Erythroblast (primary cell): ENCODE measurements around the gene SNRPD2.

Source experiments
- DNase-seq, 2 experiments: peaks; one replicate each; lab custom pipeline; 2025; lab: John Stamatoyannopoulos, UW
- GATA1 ChIP-seq: IDR thresholded peaks from 2 replicates; pipeline ENCODE4 v1.6.1; 2011; ENCODE audit warnings: low read depth, mild to moderate bottlenecking, control low read depth, low read length, moderate library complexity
- POLR2A ChIP-seq: IDR thresholded peaks from 2 replicates; pipeline ENCODE4 v1.6.1; 2011; ENCODE audit warnings: mild to moderate bottlenecking, low read length

The SNRPD2 gene

GRCh38 chr19:45681391-45682015 lies 10.2 kb downstream of the SNRPD2 start:
- peak; percentile 83 to 89 for DNase-seq
- TF ChIP-seq POLR2A, result no peak
- TF ChIP-seq GATA1, result no peak

- no peak for TF ChIP-seq POLR2A
- no peak for TF ChIP-seq GATA1
Observed at GRCh38 chr19:45677351-45678230, 14.2 kb downstream of the SNRPD2 start.

GRCh38 chr19:45676851-45677263 lies 14.9 kb downstream of the SNRPD2 start:
- no peak for TF ChIP-seq POLR2A
- TF ChIP-seq GATA1, result no peak
- no peak for DNase-seq

More at GRCh38 chr19:45677351-45678230, 14.2 kb downstream of the SNRPD2 start:
- peak; percentile 89 to 91 for DNase-seq

GRCh38 chr19:45674946-45675345 lies 16.8 kb downstream of the SNRPD2 start:
- TF ChIP-seq POLR2A (no peak), GATA1 (no peak)

GRCh38 chr19:45670670-45671453 lies 20.9 kb downstream of the SNRPD2 start:
- TF ChIP-seq POLR2A, result no peak
- peak; percentile 88 to 91 for DNase-seq

More at GRCh38 chr19:45674946-45675345, 16.8 kb downstream of the SNRPD2 start:
- DNase-seq, result no peak

- DNase-seq, result no peak
- TF ChIP-seq POLR2A (no peak), GATA1 (no peak)
Observed at GRCh38 chr19:45668342-45668871, 23.3 kb downstream of the SNRPD2 start.

GRCh38 chr19:45667620-45668341 lies 24.0 kb downstream of the SNRPD2 start, which contains the start of gene GIPR:
Gene GIPR, plus strand, starts transcription at chr19:45668221. Its CDS starts 1,300 bp downstream, at chr19:45669521.
- DNase-seq, result peak; percentile 44 to 51

GRCh38 chr19:45664575-45664974 lies 27.2 kb downstream of the SNRPD2 start:
- TF ChIP-seq POLR2A (no peak), GATA1 (no peak)
- DNase-seq, result no peak

More at GRCh38 chr19:45667620-45668341, 24.0 kb downstream of the SNRPD2 start, which contains the start of gene GIPR:
- no peak for TF ChIP-seq POLR2A
- no peak for TF ChIP-seq GATA1

GRCh38 chr19:45663800-45664199 lies 28.0 kb downstream of the SNRPD2 start:
- no peak for DNase-seq
- TF ChIP-seq GATA1 (no peak), POLR2A (no peak)

- DNase-seq, result no peak
Observed at GRCh38 chr19:45660636-45661035, 31.1 kb downstream of the SNRPD2 start.

GRCh38 chr19:45659096-45659729 lies 32.5 kb downstream of the SNRPD2 start:
- DNase-seq, result no peak
- TF ChIP-seq POLR2A, result no peak
- no peak for TF ChIP-seq GATA1

More at GRCh38 chr19:45660636-45661035, 31.1 kb downstream of the SNRPD2 start:
- no peak for TF ChIP-seq GATA1
- TF ChIP-seq POLR2A, result no peak

- no peak for DNase-seq
- TF ChIP-seq POLR2A (no peak), GATA1 (no peak)
Observed at GRCh38 chr19:45657520-45658167, 34.1 kb downstream of the SNRPD2 start.
